Measurements from ENCODE around the gene AK9. TPM values are rescaled to one million over a fixed set of nuclear protein-coding genes. Genes with fewer than 3 reads are reported as not detected.

Gene AK9
- total RNA-seq (2022; extraction: Qiagen RNA extraction; ENCODE audit: low read depth): 0.94 to 1.8 TPM (median 1.2 TPM) in 5 replicates

DNA sequence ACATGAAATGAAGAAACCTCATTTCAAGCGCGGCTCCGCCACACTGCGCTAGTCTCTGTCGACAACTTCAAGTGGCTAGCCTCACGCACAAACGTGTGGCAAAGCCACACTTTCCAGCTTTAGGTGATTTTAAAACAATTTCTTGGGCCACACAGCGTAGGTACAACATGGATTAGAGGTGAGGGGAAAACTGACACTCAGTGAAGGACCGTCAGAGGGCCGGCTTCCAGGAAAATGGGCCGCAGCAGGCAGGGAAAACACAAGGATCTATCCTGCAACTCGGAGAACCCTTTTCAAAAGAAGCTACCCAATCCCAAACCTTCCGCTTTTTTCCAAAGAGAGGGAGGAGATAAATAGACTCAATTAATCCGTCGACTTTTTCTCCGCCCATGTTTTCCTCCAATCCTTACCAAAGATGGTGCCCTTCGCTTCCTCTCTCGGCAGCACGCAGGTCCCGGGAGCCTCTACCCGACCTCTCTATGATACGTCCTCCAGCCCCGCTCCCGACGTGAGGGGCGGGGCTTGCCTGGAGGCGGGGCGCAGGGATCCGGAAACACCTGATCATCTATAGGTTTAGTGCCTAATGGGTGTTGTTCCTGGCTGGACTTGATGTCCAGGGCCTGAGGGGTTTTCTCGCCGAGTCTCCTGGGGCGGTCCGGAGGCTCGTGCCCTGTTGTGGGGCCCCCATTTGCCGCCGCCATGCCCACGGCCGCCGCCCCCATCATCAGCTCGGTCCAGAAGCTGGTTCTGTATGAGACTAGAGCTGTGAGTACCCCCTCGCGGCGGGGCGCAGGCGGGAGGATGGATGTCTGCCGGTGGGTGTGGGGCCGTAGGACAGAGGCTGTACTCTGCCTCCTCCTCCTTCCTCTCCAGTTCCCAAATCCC is at the start of gene AK9, which contains the start of gene FIG4:
TSS of gene AK9 (minus strand) at position 466 of the 885 bp plus-strand sequence. CDS start 15,457 bp downstream, outside the sequence.
TSS of gene FIG4 (plus strand) at position 560 of the 885 bp plus-strand sequence. CDS start at position 700, 140 bp downstream.

DNA sequence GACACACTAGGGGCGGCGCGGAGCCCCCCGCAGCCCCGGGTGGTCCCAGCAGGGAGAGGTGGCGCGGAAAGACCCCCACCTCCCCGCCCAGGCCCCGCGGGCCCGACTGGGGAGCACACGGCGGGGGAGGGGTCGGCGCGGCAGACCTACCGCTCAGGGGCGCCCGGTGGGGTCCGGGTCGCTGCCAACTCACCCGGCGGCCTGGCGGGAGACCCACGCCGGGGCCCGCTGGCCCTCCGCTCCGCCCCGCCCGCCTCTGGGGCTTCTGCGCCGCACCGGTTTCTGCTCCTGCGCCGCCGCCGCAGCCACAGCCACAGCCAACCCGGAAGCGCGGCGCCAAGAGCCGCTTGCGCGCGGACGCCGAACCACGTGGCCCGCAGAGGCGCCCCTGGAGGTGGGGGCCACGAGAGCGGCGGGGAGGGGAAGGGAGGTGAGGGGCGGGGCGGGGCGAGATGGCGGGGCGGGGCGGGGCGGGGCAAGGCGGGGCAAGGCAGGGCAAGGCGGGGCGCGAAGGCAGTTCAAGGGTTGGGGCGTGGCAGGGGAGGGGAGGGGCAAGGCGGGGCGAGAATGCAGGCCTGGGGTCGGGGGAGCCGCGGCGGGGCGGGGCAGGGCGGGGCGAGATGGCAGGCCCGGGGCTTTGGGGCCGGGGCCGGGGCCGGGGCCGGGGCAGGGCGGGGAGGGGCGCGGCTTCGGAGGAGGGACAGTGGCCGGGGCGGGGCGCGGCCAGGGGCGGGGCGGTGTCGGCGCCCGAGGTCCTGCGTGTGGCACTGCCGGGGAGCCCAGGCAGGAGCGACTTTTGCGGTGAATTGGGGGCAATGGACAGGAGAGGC is 207.9 kb downstream of the AK9 start, which contains the start of gene ZBTB24:
TSS of gene ZBTB24 (minus strand) at position 315 of the 830 bp plus-strand sequence. CDS start 1,193 bp downstream, outside the sequence.

DNA sequence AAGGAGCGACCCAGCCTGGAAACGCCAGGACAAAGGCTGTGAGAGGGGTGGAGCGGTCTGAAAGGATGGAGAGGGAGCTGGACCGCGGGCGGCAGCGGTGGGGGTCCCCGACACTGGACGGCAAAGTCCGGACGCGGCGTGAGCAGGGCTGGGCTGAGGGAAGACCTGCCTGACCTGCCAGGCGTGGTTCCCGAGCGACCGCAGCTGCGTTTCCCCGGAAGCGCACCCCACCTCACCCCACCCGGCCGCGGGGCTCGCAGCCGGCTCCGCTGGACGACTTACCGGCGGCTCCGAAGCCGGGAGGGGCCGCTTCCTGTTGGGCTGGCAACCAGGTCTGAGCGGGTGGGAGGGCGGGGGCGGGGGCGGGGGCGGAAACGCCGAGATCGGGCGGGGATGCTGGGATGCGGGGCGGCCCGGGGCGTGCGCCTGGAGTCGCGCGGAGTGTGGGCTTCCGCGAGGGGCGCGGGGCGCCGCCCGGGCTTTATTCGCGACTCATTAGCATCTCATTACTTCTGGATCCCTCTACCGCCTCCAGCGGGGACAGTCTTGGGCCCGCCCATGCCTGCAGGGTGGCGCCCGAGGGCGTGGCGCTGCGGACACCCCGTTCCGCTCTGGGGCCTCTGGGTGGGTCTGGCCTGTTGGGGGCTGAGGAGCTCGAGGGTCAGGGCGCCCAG is 235.4 kb downstream of the AK9 start, which contains the start of gene MICAL1:
TSS of gene MICAL1 (minus strand) at position 336 of the 674 bp plus-strand sequence. CDS start 1,576 bp downstream, outside the sequence.

Other genes with a start within 250 kb of the AK9 start
- gene MICAL1, start 235.4 kb downstream of the AK9 start, total RNA-seq (2022; extraction: Qiagen RNA extraction; ENCODE audit: low read depth): 8.8 to 14.0 TPM (median 13.5 TPM) in 5 replicates
- gene ZBTB24, start 208.0 kb downstream of the AK9 start, total RNA-seq (2022; extraction: Qiagen RNA extraction; ENCODE audit: low read depth): 4.1 to 5.0 TPM (median 4.9 TPM) in 5 replicates
- gene FIG4, start 94 bp upstream of the AK9 start, total RNA-seq (2022; extraction: Qiagen RNA extraction; ENCODE audit: low read depth): 3.9 to 5.0 TPM (median 4.3 TPM) in 5 replicates